Measurements from ENCODE around the gene TBC1D7.
A peak's percentile ranks its signal among the peaks of the same experiment; 100 is the strongest.
"Not testable (repeated sequence)": the region's sequence is repeated elsewhere in the genome, so short reads cannot be mapped to it uniquely, and the experiment has no call there.

TBC1D7 gene

GRCh38 chr6:13355999-13356785, 27.9 kb upstream of the TBC1D7 start:
- DNase-seq = peak; percentile 64

DNA sequence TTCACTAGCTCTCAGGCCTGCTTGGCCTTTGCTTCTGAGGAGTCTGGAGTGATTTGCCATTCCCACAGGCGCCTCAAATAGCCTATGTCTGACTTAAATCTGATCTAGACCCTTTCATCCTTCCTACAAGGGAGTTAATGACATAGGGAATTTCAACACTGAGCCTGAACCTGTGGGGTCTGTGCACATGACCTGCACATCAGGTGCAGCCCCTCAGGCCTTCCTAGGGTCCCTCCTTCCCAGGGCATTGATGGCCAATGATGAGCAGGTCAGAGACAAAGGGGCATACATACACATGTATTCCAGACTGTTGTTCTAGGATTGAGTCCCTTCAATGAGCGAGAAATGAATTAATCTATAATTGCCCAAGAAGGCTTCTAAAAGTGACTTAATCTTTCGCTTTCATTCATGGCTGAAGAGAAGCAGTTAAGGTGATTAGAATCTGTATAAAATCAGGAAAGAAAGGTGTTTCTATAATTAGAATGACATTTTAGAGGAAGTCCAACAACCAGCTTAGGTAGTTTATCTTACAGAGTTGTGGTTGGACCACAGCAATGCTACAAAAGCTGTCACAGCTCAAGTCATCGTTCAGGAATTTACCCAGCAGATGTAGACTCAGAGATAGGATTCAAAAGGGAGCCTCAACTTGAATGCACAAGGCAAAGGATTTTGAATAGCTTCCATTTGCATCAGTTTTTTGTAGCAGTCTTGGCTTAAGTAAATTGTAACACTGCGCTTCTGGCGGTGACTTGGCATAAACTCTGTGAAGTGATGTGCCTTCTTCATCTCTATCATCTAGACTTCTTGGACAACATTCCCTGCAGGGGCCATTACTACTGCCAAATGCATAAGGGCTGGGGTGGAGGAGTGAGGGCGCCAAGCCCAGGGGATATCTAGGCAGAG, 27.0 kb upstream of the TBC1D7 start:
- DNase-seq = peak; percentile 95

GRCh38 chr6:13354331-13355042, 26.1 kb upstream of the TBC1D7 start:
- DNase-seq = peak; percentile 94

DNA sequence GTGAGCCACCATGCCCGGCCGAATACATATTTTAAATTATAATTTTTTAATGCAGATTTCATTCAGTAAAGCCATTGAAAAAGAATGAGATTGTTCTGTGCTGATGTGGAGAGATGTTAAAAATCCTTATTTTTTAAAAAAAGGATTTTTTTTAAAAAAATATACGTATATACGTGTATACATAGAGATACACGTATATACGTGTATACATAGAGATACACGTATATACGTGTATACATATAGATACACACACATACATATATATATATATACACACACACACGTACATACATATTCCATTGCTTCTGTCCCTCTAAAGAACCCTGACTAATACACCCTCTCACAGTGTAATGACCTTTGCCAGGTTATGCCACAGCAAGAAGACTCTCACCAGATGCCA, 23.8 kb upstream of the TBC1D7 start:
- no peak for DNase-seq

DNA sequence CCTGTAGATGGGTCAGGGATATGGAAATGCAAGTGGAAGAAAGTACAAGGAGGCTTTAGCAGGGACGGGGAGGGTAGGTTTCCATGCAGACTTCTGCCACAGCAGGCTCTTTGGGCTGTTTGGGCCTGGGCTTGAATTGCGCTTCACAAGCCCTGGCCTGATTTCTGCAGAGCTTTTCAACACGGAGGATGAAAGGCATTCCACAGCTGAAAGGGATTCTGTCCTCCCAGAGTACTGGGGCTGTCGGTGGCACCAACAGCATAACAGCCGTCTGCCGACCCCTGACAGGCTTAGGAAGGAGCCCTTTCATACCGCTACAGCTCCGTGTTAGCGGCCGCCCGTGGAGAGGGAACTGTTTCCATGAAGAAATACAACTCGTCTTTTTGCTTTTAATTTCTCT, 22.9 kb upstream of the TBC1D7 start:
- DNase-seq = no peak

DNA sequence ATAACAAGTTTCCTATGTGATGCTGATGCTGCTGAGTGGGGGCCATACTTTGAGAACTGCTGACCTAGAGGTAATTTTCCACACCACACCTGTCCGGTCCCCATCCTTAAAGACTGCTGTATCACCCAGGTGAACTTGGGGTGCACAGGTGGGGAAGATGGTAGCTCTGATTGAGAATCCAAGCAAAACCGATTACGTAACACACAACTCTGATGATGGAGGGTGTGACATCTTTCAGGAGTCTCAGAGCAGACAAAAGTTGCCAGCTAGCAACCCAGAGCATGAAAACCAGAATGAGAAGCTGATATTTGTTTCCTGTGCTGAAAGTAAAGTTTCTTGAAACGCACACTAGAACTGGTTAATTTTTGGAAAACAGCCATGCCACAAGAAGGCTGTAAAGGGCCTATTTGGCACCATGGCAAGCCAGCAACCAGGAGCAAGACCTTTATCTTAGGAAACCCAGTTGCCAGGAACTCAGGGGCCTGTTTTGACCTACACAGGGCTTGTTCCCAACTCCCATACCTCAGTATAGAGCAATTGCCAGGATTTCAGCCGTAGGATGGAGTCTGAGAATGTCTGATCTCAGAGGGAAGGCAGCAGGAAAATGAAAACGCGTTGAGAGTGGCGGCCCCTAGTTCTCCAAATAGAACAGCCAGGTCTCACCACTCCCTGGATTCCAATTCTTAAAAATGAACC, 21.6 kb upstream of the TBC1D7 start:
- no peak for DNase-seq

DNA sequence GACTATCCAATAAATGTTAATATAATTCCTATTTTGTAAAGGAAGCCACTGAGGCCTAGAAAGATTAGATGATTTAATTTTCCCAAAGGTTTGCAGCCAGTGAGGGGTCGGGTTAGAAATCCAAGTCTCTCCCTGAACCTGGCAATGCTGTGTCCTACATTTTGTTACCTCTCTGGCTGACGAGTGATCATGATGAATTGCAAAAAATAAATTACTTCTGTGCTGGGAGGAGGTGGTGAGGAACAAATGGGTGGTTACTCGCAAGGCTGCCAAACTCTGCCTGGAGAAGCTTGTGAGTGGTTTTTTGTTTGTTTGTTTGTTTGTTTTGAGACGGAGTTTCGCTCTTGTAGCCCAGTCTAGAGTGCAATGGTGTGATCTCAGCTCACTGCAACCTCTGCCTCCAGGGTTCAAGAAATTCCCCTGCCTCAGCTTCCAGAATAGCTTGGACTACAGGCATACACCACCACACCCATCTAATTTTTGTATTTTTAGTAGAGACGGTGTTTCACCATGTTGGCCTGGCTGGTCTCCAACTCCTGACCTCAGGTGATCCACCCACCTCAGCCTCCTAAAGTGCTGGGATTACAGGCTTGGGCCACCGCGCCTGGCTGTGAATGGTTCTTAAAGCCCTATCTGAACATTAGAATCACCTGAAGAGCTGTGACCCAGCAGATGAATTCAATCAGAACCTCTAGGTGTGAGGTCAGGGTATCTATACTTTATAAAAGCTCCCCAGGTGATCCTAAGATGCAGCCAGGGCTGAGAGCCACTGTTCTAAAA, 20.2 kb upstream of the TBC1D7 start:
- DNase-seq = no peak

DNA sequence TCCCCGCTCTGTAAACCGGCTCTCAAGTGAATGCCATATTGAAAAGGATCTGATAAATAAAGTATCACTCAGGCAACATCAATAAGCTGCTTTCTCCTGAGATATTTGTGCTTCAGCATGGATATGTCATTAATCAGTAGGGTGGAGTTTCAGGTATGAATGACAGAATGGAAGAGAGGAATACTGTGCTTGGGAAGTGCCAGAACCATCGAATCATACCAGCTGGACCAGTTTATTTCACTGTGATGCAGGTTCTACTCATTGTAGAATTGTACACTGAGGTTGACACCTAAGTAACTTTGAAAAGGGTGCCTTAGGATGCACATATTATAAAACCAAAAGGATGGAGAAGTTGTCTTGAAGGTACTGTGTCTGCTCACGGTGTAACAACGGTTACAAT, 17.9 kb upstream of the TBC1D7 start:
- DNase-seq = no peak

DNA sequence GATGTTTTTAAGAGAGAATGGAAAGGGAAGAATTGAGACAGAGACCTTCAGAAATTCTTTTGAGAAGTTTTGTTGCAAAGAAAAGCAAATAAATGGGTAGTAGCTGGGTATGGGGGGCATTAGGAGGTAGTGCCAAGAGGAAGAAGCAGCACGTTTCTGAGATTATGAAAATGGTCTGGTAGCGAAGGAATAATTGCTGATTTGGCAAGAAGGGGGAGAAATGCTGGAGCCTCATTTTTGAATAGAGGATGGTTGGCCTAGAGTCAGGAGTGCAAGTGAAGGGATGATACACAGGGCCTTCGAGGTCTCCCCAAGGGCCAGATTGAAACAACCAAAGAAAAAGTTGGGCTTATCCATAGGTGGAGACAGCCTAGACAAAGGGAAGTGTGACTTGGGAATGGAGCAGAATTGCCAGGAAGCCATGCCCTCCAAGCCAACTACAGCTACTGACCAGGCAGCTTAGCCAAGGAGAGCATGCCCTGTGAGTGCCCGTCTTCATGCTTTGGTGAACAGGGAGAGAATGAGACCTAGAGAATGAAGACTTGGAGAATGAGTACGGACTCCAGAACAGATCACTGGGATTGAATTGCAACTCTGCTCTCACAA, 14.2 kb upstream of the TBC1D7 start:
- DNase-seq = no peak

DNA sequence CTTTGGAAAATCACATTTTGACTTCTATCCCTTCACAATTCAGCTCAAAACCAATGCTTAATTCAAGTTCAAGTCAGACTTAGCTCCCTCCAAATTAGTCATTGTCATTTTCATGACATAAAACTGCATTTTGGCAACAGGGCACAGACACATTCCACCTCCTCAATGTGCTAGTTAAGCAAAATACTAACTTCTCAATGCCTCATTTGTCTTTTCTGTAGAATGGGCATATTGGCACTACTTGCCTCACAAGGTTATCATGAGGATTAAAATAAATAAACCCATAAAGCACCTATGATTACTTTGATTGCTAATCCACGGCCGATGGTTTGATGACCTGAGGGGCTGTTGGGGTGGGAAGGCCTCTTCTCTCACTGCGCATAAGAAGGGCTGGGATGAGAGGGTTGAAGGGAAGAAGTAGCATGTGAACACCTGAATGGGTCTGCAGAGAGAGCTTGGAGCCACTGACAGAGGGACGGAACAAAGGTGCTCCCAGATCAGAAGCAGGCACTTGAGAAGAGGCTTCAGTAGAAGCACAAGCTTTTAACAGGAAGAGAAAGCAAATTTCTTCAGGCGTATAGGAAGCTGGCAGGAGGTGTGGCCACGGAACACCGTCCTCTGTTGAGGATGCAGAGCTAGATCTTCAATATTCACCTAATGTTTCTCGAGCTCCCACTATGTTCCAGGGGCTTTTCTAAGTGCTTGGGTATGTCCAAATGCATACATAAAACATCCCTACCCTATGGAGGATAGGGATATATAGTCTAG, 11.7 kb upstream of the TBC1D7 start:
- no peak for DNase-seq

DNA sequence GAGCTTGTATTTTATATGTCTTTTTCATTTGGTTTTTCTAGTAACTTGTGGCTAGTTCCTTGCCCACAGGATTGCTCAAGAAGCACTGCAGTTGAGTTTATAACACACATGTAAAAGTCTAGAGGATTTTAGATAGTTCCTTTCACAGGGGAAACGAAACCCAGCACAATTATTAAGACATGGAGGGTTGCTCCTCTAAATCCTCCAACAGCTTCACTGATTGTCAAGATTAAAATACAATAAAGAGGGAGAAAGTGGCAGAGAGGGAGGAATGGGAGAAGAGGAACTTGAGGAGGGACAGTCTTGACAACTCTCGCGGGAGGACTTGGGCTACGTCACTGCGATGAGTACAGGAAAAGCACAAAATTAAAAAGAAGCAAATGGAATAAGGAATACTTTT, 9.7 kb upstream of the TBC1D7 start:
- DNase-seq = peak; percentile 78

DNA sequence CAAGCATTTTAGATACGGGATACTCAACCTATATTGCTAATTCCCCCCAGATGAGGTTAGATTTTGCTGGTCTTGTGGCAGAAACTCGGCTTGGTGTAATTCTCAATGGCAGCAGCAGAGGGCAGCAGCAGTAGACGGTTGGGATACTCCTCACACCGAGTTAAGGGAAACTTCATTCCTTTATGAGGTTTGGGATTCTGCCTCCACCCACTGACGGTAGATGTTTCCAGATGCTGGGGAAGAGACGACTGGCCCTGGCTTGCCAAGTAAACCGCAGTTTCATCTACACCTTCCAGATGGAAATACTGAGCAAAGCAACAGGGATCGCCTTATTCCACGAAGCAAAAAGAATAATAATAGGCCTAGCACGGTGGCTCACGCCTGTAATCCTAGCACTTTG, 8.2 kb upstream of the TBC1D7 start:
- DNase-seq = peak; percentile 93

DNA sequence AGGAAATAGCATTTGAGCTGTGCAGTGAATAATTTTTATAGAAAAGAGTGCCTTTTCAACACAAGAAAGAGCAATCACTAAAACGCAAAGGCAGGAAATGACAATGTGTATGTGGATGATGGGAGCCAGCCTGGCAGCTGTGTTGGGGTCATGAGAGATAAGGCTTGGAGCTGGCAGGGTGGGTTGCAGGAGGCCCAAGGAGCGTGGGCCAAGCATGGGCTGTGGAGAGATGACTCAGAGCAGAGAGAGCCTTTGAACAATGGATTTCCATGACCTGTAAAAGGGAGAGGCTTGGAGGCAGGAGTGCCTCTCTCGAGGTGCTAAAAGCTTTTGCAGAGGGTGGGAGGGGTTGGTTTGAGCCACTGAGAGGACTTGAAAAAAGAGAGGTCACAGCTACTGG, 6.6 kb upstream of the TBC1D7 start:
- DNase-seq = peak; percentile 65

DNA sequence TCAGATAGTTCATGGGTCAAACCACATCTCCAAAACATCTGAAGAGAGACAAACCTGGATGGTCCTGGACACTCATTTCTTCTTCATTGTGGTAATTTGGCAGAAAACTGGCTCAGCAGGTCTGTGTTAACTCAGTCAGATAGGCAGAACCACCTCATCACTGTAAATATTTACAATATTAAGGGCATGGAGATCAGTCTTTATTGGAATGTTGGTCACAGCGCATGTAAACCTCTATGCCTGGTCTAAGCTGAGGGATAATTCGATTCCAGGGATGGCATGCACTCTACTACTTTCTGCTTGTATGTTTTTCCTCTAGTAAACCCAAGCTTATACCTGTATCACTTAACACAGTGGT, 4.0 kb upstream of the TBC1D7 start:
- DNase-seq = no peak

DNA sequence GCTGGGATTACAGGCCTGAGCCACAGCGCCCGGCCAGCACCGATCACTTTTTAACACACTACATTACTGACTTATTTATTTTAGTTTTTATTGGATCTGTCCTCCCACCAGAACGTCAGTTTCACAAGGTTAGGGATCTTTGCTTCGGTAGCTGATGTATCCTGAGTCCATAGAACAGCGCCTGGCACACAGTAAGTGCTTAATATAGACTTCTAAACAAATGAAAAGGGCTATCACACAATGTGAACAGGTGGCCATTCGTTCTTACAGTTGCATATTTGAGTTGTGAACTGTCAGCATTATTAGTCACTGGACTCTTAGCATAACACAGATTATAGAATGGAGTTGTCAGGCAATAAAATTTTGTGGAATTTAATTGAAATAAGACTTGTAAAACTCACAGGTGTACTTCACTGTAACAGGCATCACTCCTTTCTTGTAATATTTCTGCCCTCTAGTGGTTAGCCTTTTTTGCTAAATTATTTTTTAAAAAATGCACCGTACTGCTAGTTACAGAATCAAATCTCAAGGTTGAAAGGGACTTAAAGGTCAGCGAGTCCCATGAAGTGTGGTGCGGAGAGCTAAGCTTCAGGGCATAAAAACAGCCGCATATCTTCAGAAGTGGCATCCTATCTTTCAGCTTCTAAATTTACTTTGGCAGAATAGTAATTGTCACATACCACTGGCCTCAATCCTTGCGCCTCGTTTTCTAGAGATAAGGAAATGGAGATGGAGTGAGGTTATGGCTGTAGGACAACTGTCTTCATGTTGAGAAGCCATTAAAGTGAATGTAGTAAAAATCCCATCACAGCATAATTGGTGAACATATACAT, 3.4 kb upstream of the TBC1D7 start:
- DNase-seq = peak; percentile 87

DNA sequence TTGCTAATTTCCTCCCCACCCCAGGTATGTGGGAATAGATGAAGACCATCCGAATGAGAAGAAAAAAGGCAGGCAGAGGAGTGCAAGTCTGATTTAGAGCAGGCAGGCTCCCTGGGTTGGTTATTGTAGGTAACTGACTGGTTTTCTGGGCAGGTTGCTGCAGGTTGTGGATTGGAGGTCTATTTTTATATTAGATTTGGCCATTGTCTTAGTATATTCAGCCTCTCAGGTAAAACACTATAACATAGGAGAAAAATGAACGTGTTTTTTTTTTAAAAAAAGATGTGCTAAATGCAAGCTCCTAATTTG, 492 bp upstream of the TBC1D7 start:
- no peak for DNase-seq

- DNase-seq = peak; percentile 79
Measured at GRCh38 chr6:13327691-13328075, 654 bp downstream of the TBC1D7 start.

DNA sequence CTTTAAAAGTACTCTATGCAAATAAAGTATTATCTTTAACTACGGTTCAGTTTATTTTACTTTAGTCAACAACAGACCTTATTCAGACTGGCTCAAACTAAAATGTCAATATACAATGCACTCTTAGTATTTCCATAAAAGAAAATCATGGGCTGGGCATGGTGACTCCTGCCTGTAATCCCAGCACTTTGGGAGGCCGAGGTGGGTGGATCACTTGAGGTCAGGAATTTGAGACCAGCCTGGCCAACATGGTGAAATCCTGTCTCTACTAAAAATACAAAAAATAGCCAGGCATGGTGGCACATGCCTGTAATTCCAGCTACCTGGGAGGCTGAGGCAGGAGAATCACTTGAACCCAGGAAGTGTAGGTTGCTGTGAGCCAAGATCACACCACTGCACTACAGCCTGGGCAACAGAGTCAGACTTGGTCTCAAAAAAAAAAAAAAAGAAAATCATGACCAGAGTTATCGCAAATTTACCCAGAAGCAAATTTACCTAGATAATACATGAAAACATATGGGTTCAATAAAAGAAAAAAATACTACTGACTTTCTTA, 2.2 kb downstream of the TBC1D7 start:
- not testable (repeated sequence) for DNase-seq

GRCh38 chr6:13319891-13320564, 8.3 kb downstream of the TBC1D7 start:
- DNase-seq = no peak
